Measurements from ENCODE around the gene APOD. TPM values are rescaled to one million over a fixed set of nuclear protein-coding genes. Genes with fewer than 3 reads are reported as not detected.

The APOD gene
- total and polyA plus RNA-seq, 9 of the 15 experiments (the other 6 are each of a cell fraction or from before 2014, with no cell fraction given) = 0.18 to 0.50 (median 0.35) TPM; not detected in 1

GRCh38 chr3:195531683-195532082 lies 52.1 kb downstream of the APOD start (continued):
- TF ChIP-seq SMAD4 (CRISPR knock-in tag; conservative IDR thresholded peaks at IDR 0.05) = no peak
- TF ChIP-seq CREBBP (IDR thresholded peaks at IDR 0.05; ENCODE audit: low read depth, low read length) = no peak
- TF ChIP-seq MCM2 (IDR thresholded peaks at IDR 0.05; ENCODE audit: low read depth) = no peak
- no peak for TF ChIP-seq RNF219 (CRISPR knock-in tag; IDR thresholded peaks at IDR 0.05)
- TF ChIP-seq PYGO2 (tag; IDR thresholded peaks at IDR 0.05) = no peak
- no peak for TF ChIP-seq SMAD3 (CRISPR knock-in tag; conservative IDR thresholded peaks at IDR 0.05)
- no peak for TF ChIP-seq POLR2G (IDR thresholded peaks at IDR 0.05; ENCODE audit: low read depth, low read length)
- TF ChIP-seq FOXP1 (CRISPR knock-in tag; IDR thresholded peaks at IDR 0.05) = no peak
- TF ChIP-seq MAZ (CRISPR knock-in tag; conservative IDR thresholded peaks at IDR 0.05 in 1 of 2, IDR thresholded peaks at IDR 0.05 in 1 of 2) = no peak
- no peak for TF ChIP-seq HMGXB4 (CRISPR knock-in tag; IDR thresholded peaks at IDR 0.05)
- TF ChIP-seq BACH1 (tag; IDR thresholded peaks at IDR 0.05) = no peak
- no peak for TF ChIP-seq CHCHD3 (CRISPR knock-in tag; IDR thresholded peaks at IDR 0.05)
- TF ChIP-seq ATF7 (IDR thresholded peaks at IDR 0.05) = no peak
- TF ChIP-seq AFF4 (CRISPR knock-in tag; IDR thresholded peaks at IDR 0.05) = no peak
- no peak for TF ChIP-seq KLF13 (tag; IDR thresholded peaks at IDR 0.05; ENCODE audit: borderline replicate concordance, low read depth)
- no peak for TF ChIP-seq CUX1 (CRISPR knock-in tag; IDR thresholded peaks at IDR 0.05)
